Measurements from ENCODE around the gene OXT. TPM values are rescaled to one million over a fixed set of nuclear protein-coding genes. Genes with fewer than 3 reads are reported as not detected.

Gene OXT
- total and polyA plus RNA-seq, 4 donors, result 0.75 to 41.6 (median 4.3) TPM

- H3K27me3 ChIP-seq (ENCODE audit: control insufficient read depth in 4 of 4, insufficient read depth in 4 of 4, low read length in 3 of 4), result no peaks in the 10 kb centered on the region
- no peaks in the 10 kb centered on the region for H3K4me1 ChIP-seq (ENCODE audit: control insufficient read depth in 4 of 4, insufficient read depth in 4 of 4, low read length in 3 of 4)
- no peak overlapping the region for H3K27ac ChIP-seq (ENCODE audit: low read depth in 1 of 2, low read length in 2 of 2)
- no peak for DNase-seq (ENCODE audit: low spot score)
- no peak for TF ChIP-seq JUND (IDR thresholded peaks at IDR 0.05)
- TF ChIP-seq REST (IDR thresholded peaks at IDR 0.05), result no peak
- no peak for TF ChIP-seq ATF3 (IDR thresholded peaks at IDR 0.05)
- no peak for TF ChIP-seq MAX (IDR thresholded peaks at IDR 0.05)
- TF ChIP-seq ZBTB33 (IDR thresholded peaks at IDR 0.05), result no peak
- TF ChIP-seq GABPA (IDR thresholded peaks at IDR 0.05 in 1 of 2, conservative IDR thresholded peaks at IDR 0.05 in 1 of 2), result no peak
- no peaks in the 10 kb centered on the region for H3K9me3 ChIP-seq (ENCODE audit: control insufficient read depth in 4 of 4, low read length in 3 of 4)
- no peak overlapping the region for H3K9ac ChIP-seq (ENCODE audit: low read depth in 1 of 2, low read length in 2 of 2)
- H3K4me3 ChIP-seq (ENCODE audit: low read depth in 1 of 3, low read length in 3 of 3), result no peak overlapping the region
- no peaks in the 10 kb centered on the region for H3K36me3 ChIP-seq (ENCODE audit: control insufficient read depth in 4 of 4, insufficient read depth in 3 of 4, low read depth in 1 of 4, low read length in 3 of 4)
- WGBS, result 67% methylated on average over 3 of the region's 3 CpGs
Measured at GRCh38 chr20:3103369-3104032, 32.1 kb downstream of the OXT start.

GRCh38 chr20:3105256-3106137, 34.1 kb downstream of the OXT start:
- Histone ChIP-seq H3K36me3 (ENCODE audit: control insufficient read depth in 4 of 4, insufficient read depth in 3 of 4, low read depth in 1 of 4, low read length in 3 of 4) (peaks cover 0 to 15% (median 3%) of the 10 kb centered on the region in 4 donors), H3K4me1 (ENCODE audit: control insufficient read depth in 4 of 4, insufficient read depth in 4 of 4, low read length in 3 of 4) (no peaks in the 10 kb centered on the region), H3K4me3 (ENCODE audit: low read depth in 1 of 3, low read length in 3 of 3) (no peak overlapping the region), H3K27me3 (ENCODE audit: control insufficient read depth in 4 of 4, insufficient read depth in 4 of 4, low read length in 3 of 4) (no peaks in the 10 kb centered on the region), H3K9me3 (ENCODE audit: control insufficient read depth in 4 of 4, low read length in 3 of 4) (no peaks in the 10 kb centered on the region), H3K9ac (ENCODE audit: low read depth in 1 of 2, low read length in 2 of 2) (no peak overlapping the region), H3K27ac (ENCODE audit: low read depth in 1 of 2, low read length in 2 of 2) (no peak overlapping the region)
- DNase-seq (ENCODE audit: low spot score), result no peak
- 93% methylated on average over 18 of the region's 18 CpGs for WGBS
- TF ChIP-seq FOXA1 (IDR thresholded peaks at IDR 0.05), result no peak
- TF ChIP-seq GABPA (IDR thresholded peaks at IDR 0.05 in 1 of 2, conservative IDR thresholded peaks at IDR 0.05 in 1 of 2), result no peak
- no peak for TF ChIP-seq REST (IDR thresholded peaks at IDR 0.05)
- TF ChIP-seq HNF4A (conservative IDR thresholded peaks at IDR 0.05), result no peak
- TF ChIP-seq HNF4G (IDR thresholded peaks at IDR 0.05), result no peak
- TF ChIP-seq EGR1 (IDR thresholded peaks at IDR 0.05; ENCODE audit: low read depth in 2 of 2), result no peak
- no peak for TF ChIP-seq JUND (IDR thresholded peaks at IDR 0.05)
- TF ChIP-seq ZBTB33 (IDR thresholded peaks at IDR 0.05), result no peak
- no peak for TF ChIP-seq TAF1 (conservative IDR thresholded peaks at IDR 0.05)
- no peak for TF ChIP-seq YY1 (IDR thresholded peaks at IDR 0.05)
- TF ChIP-seq NR2F2 (IDR thresholded peaks at IDR 0.05), result no peak
- no peak for TF ChIP-seq MAX (IDR thresholded peaks at IDR 0.05)
- no peak for TF ChIP-seq SP1 (IDR thresholded peaks at IDR 0.05)
- no peak for TF ChIP-seq RAD21 (IDR thresholded peaks at IDR 0.05)
- TF ChIP-seq RXRA (IDR thresholded peaks at IDR 0.05), result no peak
- TF ChIP-seq FOXA2 (IDR thresholded peaks at IDR 0.05), result no peak
- TF ChIP-seq ATF3 (IDR thresholded peaks at IDR 0.05), result no peak

Measured in liver (tissue), 9 donors.